Activated naive CD4-positive, alpha-beta T cell treated with Interleukin-2 at 50 U/mL for 16 hours (primary cell): ENCODE measurements around the gene GLRA1.
"Not testable (repeated sequence)": the region's sequence is repeated elsewhere in the genome, so short reads cannot be mapped to it uniquely, and the experiment has no call there.

ENCODE experiments used
- DNase-seq: peaks from one replicate; pipeline ENCODE4 v3.0.0-alpha.2; 2020

Gene GLRA1

GRCh38 chr5:151811593-151812321 is 112.9 kb downstream of the GLRA1 start:
- DNase-seq, result no peak

GRCh38 chr5:151810897-151811296 is 113.8 kb downstream of the GLRA1 start:
- no peak for DNase-seq

GRCh38 chr5:151810449-151810848 is 114.2 kb downstream of the GLRA1 start:
- no peak for DNase-seq

DNA sequence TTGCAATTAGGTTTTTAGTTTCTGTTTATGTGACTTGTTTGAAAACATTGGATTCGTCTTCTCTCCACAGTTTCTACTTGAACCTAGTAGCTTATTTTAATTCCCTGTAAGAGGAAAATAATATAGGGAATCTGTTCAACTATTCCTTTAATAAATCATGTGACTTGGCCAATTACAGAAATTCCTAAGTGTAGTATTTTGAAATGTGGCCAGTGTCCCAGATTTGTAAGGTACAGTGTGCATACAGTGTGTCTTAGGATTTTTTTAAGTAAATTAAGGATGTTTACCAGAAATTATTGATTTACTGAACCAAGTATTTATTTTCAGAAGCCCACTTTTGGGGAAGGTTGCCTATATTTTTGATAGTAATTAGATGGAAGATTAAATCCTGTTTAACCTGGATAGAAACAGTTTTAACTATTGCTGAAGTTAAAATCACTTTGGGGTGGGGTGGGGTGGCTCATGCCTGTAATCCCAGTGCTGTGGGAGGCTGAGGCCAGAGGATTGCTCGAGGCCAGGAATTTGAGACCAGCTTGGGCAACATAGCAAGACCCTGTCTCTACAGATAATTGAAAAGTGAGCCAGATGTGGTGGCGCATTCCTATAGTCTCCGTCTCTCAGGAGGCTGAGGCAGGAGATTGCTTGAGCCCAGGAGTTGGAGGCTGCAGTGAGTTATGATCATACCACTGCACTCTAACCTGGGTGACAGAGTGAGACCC is 116.0 kb downstream of the GLRA1 start:
- no peak for DNase-seq

GRCh38 chr5:151805414-151806223 is 119.0 kb downstream of the GLRA1 start:
- no peak for DNase-seq

DNA sequence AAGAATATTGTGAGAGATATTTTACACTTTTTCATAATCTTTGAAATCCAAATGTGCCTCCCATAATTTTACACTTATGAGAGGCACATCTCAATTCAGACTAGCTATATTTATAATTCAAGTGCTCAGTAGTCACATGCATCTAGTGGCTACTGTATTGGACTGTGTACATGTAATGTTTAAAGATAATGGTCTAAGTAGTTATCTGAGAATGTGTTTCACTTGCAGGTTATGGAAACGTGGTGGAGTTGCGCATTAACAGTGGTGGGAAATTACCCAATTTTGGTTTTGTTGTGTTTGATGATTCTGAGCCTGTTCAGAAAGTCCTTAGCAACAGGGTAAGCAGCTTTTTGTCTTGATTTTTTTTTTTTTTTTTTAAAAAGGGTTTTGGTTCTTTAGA is 124.1 kb downstream of the GLRA1 start:
- no peak for DNase-seq

GRCh38 chr5:151799407-151799806 is 125.2 kb downstream of the GLRA1 start:
- no peak for DNase-seq

- no peak for DNase-seq
Observed at GRCh38 chr5:151798674-151799073, 126.0 kb downstream of the GLRA1 start.

- no peak for DNase-seq
Observed at GRCh38 chr5:151795426-151795825, 129.2 kb downstream of the GLRA1 start.

DNA sequence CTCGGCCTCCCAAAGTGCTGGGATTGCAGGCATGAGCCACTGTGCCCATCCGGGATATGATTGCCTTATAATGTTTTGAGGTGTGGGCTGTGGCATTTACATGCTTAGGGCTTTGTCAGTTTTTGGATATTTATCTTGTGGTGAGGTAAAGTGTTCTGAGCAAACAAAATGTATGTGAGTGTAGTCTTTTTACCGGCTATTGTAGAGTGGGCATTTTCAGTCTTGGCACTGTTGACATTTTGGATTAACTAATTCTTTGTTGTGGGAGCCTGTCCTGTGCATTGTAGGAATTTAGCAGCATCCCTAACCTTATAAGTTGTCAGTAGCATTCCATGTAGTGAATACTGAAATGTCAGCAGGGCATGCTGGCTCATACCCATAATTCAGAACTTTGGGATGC is 131.3 kb downstream of the GLRA1 start:
- no peak for DNase-seq

GRCh38 chr5:151787817-151788216 is 136.8 kb downstream of the GLRA1 start:
- no peak for DNase-seq

GRCh38 chr5:151786468-151786867 is 138.2 kb downstream of the GLRA1 start:
- DNase-seq, result no peak

GRCh38 chr5:151784141-151784540 is 140.5 kb downstream of the GLRA1 start:
- no peak for DNase-seq

- not testable (repeated sequence) for DNase-seq
Observed at GRCh38 chr5:151783664-151784063, 141.0 kb downstream of the GLRA1 start.

DNA sequence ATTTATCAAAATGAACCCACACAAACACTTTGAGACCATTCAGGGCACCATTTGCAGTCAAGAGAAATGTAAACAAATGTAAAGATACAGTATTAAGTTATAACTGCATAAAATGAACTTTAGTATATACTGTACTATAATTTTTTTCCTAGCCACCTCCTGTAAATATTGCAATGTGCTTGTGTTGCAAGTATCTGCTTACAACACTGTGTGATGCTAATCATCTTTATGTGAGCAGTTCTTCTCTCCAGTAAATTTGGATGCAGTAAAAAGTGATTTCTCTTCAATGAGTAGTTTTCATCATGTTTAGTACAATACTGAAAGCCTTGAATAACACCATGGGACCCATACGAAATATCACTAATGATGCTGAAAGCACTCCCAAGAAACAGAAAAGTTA is 143.4 kb downstream of the GLRA1 start:
- no peak for DNase-seq

DNA sequence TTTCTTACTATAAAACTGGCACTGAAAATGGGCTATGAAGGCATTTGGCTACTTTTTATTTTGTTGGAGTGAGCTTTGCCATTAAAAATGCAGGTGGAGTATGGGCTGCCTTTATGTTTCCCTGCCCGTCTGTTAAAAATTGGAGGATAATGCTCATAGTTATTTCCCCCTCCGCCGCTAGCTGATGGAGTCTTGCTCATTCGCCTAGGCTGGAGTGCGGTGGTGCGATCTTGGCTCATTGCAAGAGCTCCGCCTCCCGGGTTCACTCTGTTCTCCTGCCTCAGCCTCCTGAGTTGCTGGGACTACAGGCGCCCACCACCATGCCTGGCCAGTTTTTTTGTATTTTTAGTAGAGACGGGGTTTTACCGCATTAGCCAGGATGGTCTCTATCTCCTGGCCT is 144.3 kb downstream of the GLRA1 start:
- DNase-seq, result no peak

- DNase-seq, result no peak
Observed at GRCh38 chr5:151779531-151780125, 145.0 kb downstream of the GLRA1 start.

DNA sequence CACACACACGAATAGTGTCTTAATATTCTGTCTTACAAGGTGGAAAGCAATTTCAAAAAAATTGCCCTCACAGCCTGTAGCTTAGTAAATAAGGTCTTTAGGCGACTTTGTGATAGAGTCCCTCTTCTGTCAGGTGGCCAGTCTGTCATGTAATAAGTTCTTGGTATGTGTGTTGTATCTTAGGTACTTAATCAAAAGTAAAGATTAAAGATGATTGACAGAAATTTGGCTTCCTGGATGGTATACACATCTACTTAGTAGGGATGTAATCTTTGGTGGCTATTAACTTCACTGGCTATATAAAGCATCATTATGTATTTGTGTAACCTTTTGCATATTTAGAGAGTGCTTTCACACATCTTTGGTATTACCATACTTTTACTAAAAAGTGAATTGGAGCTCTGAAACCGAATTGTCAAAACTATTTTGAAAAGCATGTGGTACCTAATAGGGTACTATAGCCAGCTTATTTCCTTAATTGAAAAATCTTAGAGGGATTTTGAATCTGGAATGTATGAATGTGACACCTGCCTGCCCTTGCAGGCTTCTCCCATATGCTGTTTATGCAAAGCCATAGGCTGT is 149.5 kb downstream of the GLRA1 start:
- DNase-seq, result no peak

DNA sequence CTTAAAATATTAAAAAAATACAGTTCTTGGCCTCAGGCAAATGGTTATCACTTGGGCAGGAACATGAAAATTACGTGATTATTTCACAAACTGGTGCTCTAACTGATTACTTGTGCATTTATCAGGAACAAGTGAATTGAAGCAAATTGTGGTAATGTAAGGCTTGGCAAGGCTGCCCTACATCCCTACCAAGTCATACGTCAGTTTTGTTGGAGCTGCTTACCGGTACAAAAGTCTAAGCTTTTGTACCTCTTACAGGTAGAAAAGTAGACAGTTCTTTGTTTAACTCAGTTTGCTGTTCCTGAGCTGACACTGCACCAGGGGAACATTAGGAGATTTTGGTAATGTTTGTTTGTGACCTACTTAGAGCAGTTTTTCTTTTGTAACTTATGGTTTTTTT is 150.7 kb downstream of the GLRA1 start:
- no peak for DNase-seq

DNA sequence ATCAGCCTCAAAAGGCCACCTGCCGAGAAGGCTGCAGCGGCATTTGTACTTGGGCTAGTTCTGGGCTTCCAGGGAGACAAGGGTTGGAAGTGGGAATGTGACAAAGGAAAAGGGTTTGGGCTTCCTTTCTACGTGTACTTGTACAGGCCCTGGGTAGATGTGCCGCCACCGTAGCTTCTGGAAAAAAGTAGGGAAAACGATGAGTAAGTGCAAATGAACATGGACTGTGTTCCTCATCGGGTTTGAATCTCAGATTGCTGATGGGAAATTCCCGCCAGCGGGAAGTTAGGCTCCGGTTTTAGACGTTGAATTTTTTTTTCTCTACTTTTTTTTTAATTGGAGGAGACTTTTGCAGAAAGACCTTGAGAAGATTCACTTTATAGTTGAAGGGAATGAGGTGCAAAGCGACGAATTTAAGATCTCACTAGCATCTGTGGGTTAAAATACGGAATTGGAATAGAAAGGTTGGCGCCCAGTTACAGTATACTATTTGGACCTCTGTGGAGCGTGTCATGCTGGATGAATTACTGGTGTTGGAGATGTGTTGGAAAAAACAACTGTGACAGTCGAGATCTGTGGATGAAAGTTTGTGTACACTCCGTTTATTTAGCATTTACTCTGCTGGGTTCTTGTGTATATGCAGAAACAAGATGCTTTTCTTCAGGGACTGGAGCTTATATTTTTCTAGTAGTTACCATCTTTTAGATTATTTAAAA is 151.6 kb downstream of the GLRA1 start:
- no peak for DNase-seq
